Pancreas (tissue), 10 donors: ENCODE measurements around the gene FAM124A. TPM values are rescaled to one million over a fixed set of nuclear protein-coding genes. Genes with fewer than 3 reads are reported as not detected.

Experiments
- ATAC-seq, 4 donors: fragments of 200-7000 bp; cut with Tn5 transposase; one replicate each; pipeline versions ENCODE4 v1.8.0 to v1.9.1; 2020; ENCODE audit warnings: mild to moderate bottlenecking in 4 of 4, moderate library complexity in 4 of 4
- DNase-seq, 6 donors: peaks; one replicate each; pipeline ENCODE4 v3.0.0-alpha.2; 2020
- FAIRE-seq: peaks from 2 replicates; lab custom pipeline; 2012; peaks lifted over from hg19 to GRCh38; lab: Jason Lieb, UNC
- H3K27ac ChIP-seq, 4 donors: fragments of 200-600 bp; sonication (generic); 1 replicate in 3 of 4; 2 replicates in 1 of 4; pipeline versions ENCODE4 v1.5.0 to v1.8.0; 2020
- H3K27me3 ChIP-seq, 4 donors: fragments of 200-600 bp; one replicate each; pipeline ENCODE4 v1.8.0; 2021
- H3K36me3 ChIP-seq, 3 donors: fragments of 200-600 bp; sonication (generic) in 1 of 3; one replicate each; pipeline versions ENCODE4 v1.5.0 to v1.8.0; 2020 to 2021
- H3K4me1 ChIP-seq, 3 donors: fragments of 200-600 bp; one replicate each; pipeline ENCODE4 v1.8.0; 2021
- H3K4me3 ChIP-seq, 4 donors: fragments of 200-600 bp; sonication (generic) in 2 of 4; one replicate each; pipeline versions ENCODE4 v1.5.0 to v1.8.0; 2020 to 2021
- H3K9me3 ChIP-seq, 4 donors: fragments of 200-600 bp; one replicate each; pipeline ENCODE4 v1.8.0; 2021
- CTCF ChIP-seq, 4 donors: fragments of 200-600 bp; sonication (generic) in 3 of 4; IDR thresholded peaks; one replicate each; pipeline versions ENCODE4 v1.5.0 to v1.8.0; 2021; ENCODE audit warnings: antibody characterized with exemption in 4 of 4
- WGBS, 2 donors: extraction: QIAGEN DNeasy Blood & Tissue Kit; methylation state at CpG; one replicate each; pipeline ENCODE4 v1.1.7; 2013; 5-methylcytosine and 5-hydroxymethylcytosine counted together
- intact Hi-C, 3 donors: fragments of 100-400 bp; cut with DNase I; formaldehyde crosslinking; loops; one replicate each; pipeline versions ENCODE4 v1.11.1 to v1.14.2; 2022
- polyA plus RNA-seq, 2 donors: library from polyadenylated mRNA; stranded (reverse); fragments of 200-250 nt; gene quantifications; one replicate each; pipeline ENCODE4 v1.2.3, GENCODE V29; 2013
- total RNA-seq, 6 donors: library from RNA; stranded (reverse); fragmentation: NEBNext Ultra II Directional in 4 of 6; extraction: Animal tissue kit (Norgen Biotek cat#: 25700) in 4 of 6; gene quantifications; one replicate each; pipeline versions ENCODE4 v1.2.1 to v1.2.4, GENCODE V29; 2021 to 2023
- donor health status: healthy with polysubstance abuse.
- donor health status: DM: no; HTN: no; CAD: no; lungs with moderate emphysema.
- donor health status: DM: no; HTN: no; CAD: no.
- donor health status: control.
- donor health status: control.
- donor health status: Bipolar disorder and iron deficiency.
- donor health status: DM: yes; HTN: yes; CAD: no.
- donor health status: DM: no; HTN: no; CAD: no.
- donor health status: DM: no; HTN: no; CAD: no.
- donor health status: DM: yes; HTN: yes; CAD: no.

FAM124A gene, protein sequence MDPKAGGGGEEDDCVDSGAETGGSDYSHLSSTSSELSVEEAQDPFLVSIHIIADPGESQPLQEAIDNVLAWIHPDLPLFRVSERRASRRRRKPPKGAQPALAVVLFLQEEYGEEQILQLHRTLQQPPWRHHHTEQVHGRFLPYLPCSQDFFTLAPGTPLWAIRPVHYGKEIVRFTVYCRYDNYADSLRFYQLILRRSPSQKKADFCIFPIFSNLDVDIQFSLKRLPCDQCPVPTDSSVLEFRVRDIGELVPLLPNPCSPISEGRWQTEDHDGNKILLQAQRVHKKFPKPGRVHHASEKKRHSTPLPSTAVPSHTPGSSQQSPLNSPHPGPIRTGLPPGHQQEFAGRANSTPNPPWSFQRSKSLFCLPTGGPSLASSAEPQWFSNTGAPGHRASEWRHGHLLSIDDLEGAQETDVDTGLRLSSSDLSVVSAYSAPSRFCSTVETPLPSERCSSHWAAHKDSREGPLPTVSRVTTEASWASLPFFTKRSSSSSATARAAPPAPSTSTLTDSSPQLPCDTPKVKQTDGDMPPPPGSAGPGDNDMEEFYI
- total RNA-seq (1 to 10 TPM in 1 of 6 donors, under 1 TPM in 5; 0.47 to 1.6 (median 0.65) TPM), polyA plus RNA-seq (1 to 10 TPM; 1.1 to 1.2 TPM)

GRCh38 chr13:51222037-51222685 is at the start of gene FAM124A:
FAM124A (plus strand) TSS chr13:51222398; CDS start chr13:51222502, 104 bp downstream.
- Histone ChIP-seq H3K36me3 (no peaks in the 10 kb centered on the region), H3K9me3 (no peaks in the 10 kb centered on the region), H3K27me3 (no peaks in the 10 kb centered on the region), H3K4me1 (peaks cover 0 to 3% (median 0%) of the 10 kb centered on the region in 3 donors), H3K4me3 (peak within 1 kb of the TSS; percentile 43 to 61 (median 50)), H3K27ac (no peak within 1 kb of the TSS)
- ATAC-seq = peak; percentile 85 to 97 (median 92)
- TF ChIP-seq CTCF (IDR thresholded peaks at IDR 0.05) = no peak
- intact Hi-C loops = loop anchor here in 1 of 3 donors (10.0 kb wide), 1 partner anchor 63 kb away; no protein-coding TSS in a partner anchor
- peak; percentile 30 to 89 (median 60) for DNase-seq
- WGBS, 2 donors = 0 to 1% methylated on average over 54 to 106 of the region's 106 CpGs
- no peak for FAIRE-seq

GRCh38 chr13:51175021-51175420 is 47.2 kb upstream of the FAM124A start:
- no peaks in the 10 kb centered on the region for H3K4me1 ChIP-seq
- no peaks in the 10 kb centered on the region for H3K36me3 ChIP-seq
- H3K27me3 ChIP-seq = no peaks in the 10 kb centered on the region
- H3K9me3 ChIP-seq = no peaks in the 10 kb centered on the region
- H3K4me3 ChIP-seq = no peak overlapping the region
- WGBS, 2 donors = 87 to 91% methylated on average over 8 of the region's 8 CpGs
- intact Hi-C loops = no loop called here
- no peak for ATAC-seq
- H3K27ac ChIP-seq = no peak overlapping the region
- no peak for FAIRE-seq
- DNase-seq = no peak
- no peak for TF ChIP-seq CTCF (IDR thresholded peaks at IDR 0.05)

GRCh38 chr13:51175639-51176038 is 46.6 kb upstream of the FAM124A start:
- Histone ChIP-seq H3K9me3 (no peaks in the 10 kb centered on the region), H3K27me3 (no peaks in the 10 kb centered on the region), H3K36me3 (no peaks in the 10 kb centered on the region), H3K4me3 (no peak overlapping the region), H3K4me1 (no peaks in the 10 kb centered on the region), H3K27ac (no peak overlapping the region)
- TF ChIP-seq CTCF (IDR thresholded peaks at IDR 0.05) = no peak
- no peak for DNase-seq
- intact Hi-C loops = no loop called here
- no peak for FAIRE-seq
- 40 to 48% methylated on average over 1 of the region's 1 CpG for WGBS, 2 donors
- ATAC-seq = no peak

- intact Hi-C loops = no loop called here
- Histone ChIP-seq H3K27ac (no peak overlapping the region), H3K4me3 (no peak overlapping the region), H3K9me3 (no peaks in the 10 kb centered on the region), H3K36me3 (no peaks in the 10 kb centered on the region), H3K4me1 (no peaks in the 10 kb centered on the region), H3K27me3 (no peaks in the 10 kb centered on the region)
- no peak for ATAC-seq
- TF ChIP-seq CTCF (IDR thresholded peaks at IDR 0.05) = no peak
- 69 to 81% methylated on average over 1 of the region's 1 CpG for WGBS, 2 donors
- DNase-seq = no peak
- FAIRE-seq = no peak
These were observed 45.0 kb upstream of the FAM124A start for GRCh38 chr13:51177188-51177587.
